ENCODE results near the gene NOTCH1.

NOTCH1 gene

DNA sequence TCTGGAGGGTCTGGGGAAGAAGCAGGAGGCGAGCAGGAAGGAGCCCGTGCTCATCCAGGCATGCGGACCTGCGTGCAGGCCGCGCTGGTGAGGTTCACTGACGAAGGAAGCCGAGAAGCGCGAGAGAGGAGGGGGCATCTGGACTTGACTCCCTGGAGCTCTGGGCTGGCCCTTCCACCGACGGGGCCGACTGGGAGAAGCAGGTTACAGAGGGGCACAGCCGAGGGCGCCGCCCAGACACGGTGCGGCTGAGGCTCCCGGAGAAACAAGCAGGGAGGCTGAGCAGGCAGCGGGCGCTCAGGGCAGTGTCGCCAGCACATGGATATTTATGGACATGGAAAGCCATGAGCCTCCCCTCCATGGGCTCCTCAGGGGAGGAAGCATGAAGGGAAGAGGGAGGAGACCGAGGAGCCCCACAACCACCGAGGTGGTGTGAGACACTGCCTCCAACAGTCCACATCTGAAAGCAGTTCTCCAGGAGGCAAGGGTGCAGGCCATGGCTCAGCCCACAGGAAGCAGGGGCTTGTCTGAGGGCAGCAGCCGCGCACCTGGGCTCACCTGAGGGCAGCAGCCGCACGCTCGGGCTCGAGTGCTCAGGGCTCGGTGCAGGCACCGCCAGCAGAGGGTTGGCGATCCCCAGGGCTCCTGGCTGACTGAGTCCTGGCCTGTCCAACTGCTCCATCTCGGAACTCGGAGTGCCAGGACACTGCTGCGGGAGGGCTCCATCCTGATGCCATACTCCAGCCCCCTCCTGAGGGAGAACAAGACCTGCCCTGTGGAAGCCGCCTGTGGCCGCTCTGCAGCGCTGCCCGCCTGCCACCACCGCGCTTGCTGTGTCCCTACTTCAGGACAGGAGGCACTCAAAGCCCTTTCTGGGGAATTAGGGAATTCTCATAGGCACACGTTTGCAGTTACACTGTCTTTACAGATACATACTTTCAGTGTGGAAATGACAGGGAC lies 90.5 kb downstream of the NOTCH1 start:
- DNase-seq: no peak

DNA sequence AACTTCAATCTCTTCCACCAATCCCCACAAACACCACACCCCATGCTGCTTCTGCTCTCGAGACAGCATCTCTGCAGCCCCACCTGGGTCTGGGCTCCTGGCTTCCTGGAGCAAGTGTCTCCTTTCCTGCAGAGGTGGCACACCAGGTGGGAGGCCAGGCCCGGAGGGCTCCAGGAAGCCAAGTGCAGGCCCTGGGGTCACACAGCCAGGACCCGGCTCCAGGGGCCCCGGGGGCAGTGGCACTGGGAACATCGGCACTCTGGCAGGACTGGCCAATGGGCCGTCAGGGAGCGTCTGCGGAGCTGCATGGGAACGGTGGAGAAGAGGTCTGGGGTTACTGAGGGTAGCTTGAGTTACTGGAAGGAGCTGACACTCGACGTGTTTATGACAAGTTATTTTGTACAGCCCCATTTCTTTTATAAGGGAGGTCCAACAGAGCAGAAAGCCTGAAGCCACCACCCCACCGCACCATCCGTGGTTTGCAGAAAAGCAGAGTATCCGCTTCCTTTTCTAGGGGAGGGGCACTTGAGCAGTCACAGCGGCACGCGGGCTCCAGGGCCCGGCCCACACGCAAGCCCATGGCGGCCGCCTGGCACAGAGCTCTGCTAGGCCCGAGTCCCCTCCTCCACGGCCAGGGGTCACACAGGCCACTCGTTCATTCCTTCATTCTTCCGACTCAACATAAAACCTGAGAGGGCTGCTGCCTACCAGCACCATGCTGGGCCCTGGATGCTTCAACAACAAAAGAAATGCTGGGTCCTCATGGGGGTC lies 91.6 kb downstream of the NOTCH1 start:
- peak; percentile 14 for DNase-seq

DNA sequence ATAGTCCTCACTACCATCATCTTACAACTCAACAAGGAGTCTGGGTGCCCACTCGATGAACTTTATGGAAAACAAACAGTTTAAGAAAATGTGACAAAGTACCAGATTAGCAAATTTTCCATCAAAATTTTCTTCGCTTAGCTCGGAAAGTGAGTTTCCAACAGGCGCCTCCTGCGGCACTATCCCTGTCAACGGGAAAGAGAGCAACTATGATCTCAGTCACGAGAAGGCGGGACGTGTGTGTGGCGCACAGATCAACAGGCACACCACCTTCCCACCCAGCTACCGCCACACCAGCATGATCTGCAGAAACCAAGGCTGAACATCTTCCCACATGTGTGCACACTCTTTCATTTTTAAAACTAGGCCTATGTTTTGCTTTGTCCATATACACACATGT lies 92.5 kb downstream of the NOTCH1 start:
- no peak for DNase-seq

- no peak for DNase-seq
Measured at GRCh38 chr9:136451221-136451877, 94.5 kb downstream of the NOTCH1 start.

GRCh38 chr9:136448655-136449054 lies 97.2 kb downstream of the NOTCH1 start:
- no peak for DNase-seq

GRCh38 chr9:136447173-136447778 lies 98.6 kb downstream of the NOTCH1 start:
- DNase-seq: no peak

DNA sequence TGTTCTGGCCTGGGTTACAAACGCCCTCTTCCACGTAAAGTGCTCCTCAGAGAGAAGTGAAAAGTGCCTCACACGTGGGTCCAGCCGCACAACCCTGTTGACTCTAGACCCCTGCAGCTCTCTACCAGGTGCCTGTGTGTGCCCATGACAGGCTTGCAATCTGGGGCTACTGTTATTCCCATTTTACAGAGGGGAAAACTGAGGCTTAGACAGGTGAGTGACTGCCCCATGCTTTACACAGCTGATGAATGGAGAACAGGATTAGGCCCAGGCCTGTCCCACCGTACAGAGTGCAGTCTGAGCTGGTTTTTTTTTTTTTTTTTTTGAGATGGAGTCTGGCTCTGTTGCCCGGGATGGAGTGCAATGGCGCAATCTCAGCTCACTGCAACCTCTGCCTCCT lies 100.0 kb downstream of the NOTCH1 start:
- DNase-seq: no peak

Measured in MV-4-11 (cell line).